GM12878 (cell line): Measurements from ENCODE around the gene PRMT5. TPM values are rescaled to one million over a fixed set of nuclear protein-coding genes. Genes with fewer than 3 reads are reported as not detected.
A peak's percentile ranks its signal among the peaks of the same experiment; 100 is the strongest.

Experiments used
- BCLAF1 ChIP-seq: fragments of 450-650 bp; IDR thresholded peaks from 2 replicates; pipeline ENCODE4 v1.6.1; 2017; ENCODE audit warnings: antibody characterized with exemption, mild to moderate bottlenecking, moderate library complexity
- CBFB ChIP-seq: IDR thresholded peaks from 2 replicates; pipeline ENCODE4 v1.6.1; 2016; ENCODE audit warnings: antibody characterized with exemption, low read depth
- CHD1 ChIP-seq: IDR thresholded peaks from 2 replicates; pipeline ENCODE4 v1.6.1; 2012; ENCODE audit warnings: low read depth, low read length, improper control_type of control experiment
- CREB1 ChIP-seq: IDR thresholded peaks from 2 replicates; pipeline ENCODE4 v1.6.1; 2012; ENCODE audit warnings: low read depth, mild to moderate bottlenecking, inconsistent platforms
- CREM ChIP-seq: IDR thresholded peaks from 2 replicates; pipeline ENCODE4 v1.6.1; 2014; ENCODE audit warnings: antibody characterized with exemption, low read depth
- CTCF ChIP-seq, 3 experiments: IDR thresholded peaks in 2 of 3; conservative IDR thresholded peaks in 1 of 3; 2 replicates each; pipeline ENCODE4 v1.5.1; 2011; ENCODE audit warnings: low read depth in 3 of 3, low read length in 3 of 3, mild to moderate bottlenecking in 3 of 3, control low read depth in 2 of 3, moderate library complexity in 2 of 3, inconsistent platforms in 1 of 3, mixed read lengths in 1 of 3; ENCODE audit not compliant: control insufficient read depth in 2 of 3, insufficient read depth in 1 of 3; ENCODE audit errors: extremely low read depth in 1 of 3
- EZH2 ChIP-seq: IDR thresholded peaks from 2 replicates; pipeline ENCODE4 v1.6.1; 2012; ENCODE audit warnings: low read depth, mild to moderate bottlenecking, control low read depth, inconsistent platforms, low read length, borderline replicate concordance; ENCODE audit not compliant: control insufficient read depth
- FOS ChIP-seq: IDR thresholded peaks from 3 replicates; pipeline ENCODE4 v1.6.1; 2011; ENCODE audit warnings: borderline replicate concordance; ENCODE audit not compliant: insufficient read length; ENCODE audit errors: extremely low read depth
- HDAC2 ChIP-seq: fragments of 200-600 bp; sonication (generic); IDR thresholded peaks from 2 replicates; pipeline ENCODE4 v1.6.1; 2017
- HDGF ChIP-seq: fragments of 450-650 bp; IDR thresholded peaks from 2 replicates; pipeline ENCODE4 v1.6.1; 2016; ENCODE audit warnings: antibody characterized with exemption
- MAX ChIP-seq: IDR thresholded peaks from 2 replicates; pipeline ENCODE4 v1.6.1; 2012; ENCODE audit warnings: low read depth, low read length, improper control_type of control experiment
- MTA2 ChIP-seq: fragments of 450-650 bp; IDR thresholded peaks from 2 replicates; pipeline ENCODE4 v1.6.1; 2016; ENCODE audit warnings: low read depth, mild to moderate bottlenecking, moderate library complexity
- MYC ChIP-seq: IDR thresholded peaks from 2 replicates; pipeline ENCODE4 v1.6.1; 2011; ENCODE audit warnings: mild to moderate bottlenecking, low read length, moderate library complexity, inconsistent platforms; ENCODE audit not compliant: insufficient read depth, insufficient replicate concordance, insufficient read length, severe bottlenecking
- PAX5 ChIP-seq: IDR thresholded peaks from 2 replicates; pipeline ENCODE4 v1.6.1; 2011; ENCODE audit warnings: low read depth, low read length, borderline replicate concordance
- PML ChIP-seq: IDR thresholded peaks from 2 replicates; pipeline ENCODE4 v1.6.1; 2012; ENCODE audit warnings: low read length, inconsistent platforms
- POU2F2 ChIP-seq: IDR thresholded peaks from 3 replicates; pipeline ENCODE4 v1.6.1; 2011; ENCODE audit warnings: low read depth, mild to moderate bottlenecking, low read length, borderline replicate concordance
- SMAD1 ChIP-seq: fragments of 450-650 bp; IDR thresholded peaks from 2 replicates; pipeline ENCODE4 v1.6.1; 2018; ENCODE audit warnings: mild to moderate bottlenecking, low read depth; ENCODE audit not compliant: partially characterized antibody
- USF1 ChIP-seq: IDR thresholded peaks from 2 replicates; pipeline ENCODE4 v1.6.1; 2011; ENCODE audit warnings: borderline replicate concordance, low read depth, mild to moderate bottlenecking, moderate library complexity, mixed read lengths, low read length; ENCODE audit not compliant: insufficient read depth; ENCODE audit errors: extremely low read length
- polyA plus RNA-seq, 11 experiments: library from polyadenylated mRNA; depleted of rRNA in 4 of 11; unstranded in 6 of 11; stranded (reverse) in 5 of 11; fragments of >200 nt; fragmentation: Nextera tagmentation in 4 of 11; fragmentation: Illumina TruSeq in 1 of 11; extraction: Ambion mirVana in 4 of 11; extraction: Trizol in 1 of 11; gene quantifications; 1 replicate in 1 of 11; 2 replicates in 10 of 11; pipeline versions ENCODE4 v1.2.1 to v1.2.3, GENCODE V29; 2011 to 2016; ENCODE audit warnings: inconsistent platforms in 2 of 11, missing spikeins in 2 of 11, low read depth in 1 of 11
- total RNA-seq, 4 experiments: library from RNA; depleted of rRNA in 3 of 4; stranded (reverse); fragments of >200 nt in 3 of 4; fragmentation: Illumina TruSeq in 1 of 4; extraction: Trizol in 1 of 4; gene quantifications; 2 replicates each; pipeline versions ENCODE4 v1.2.1 to v1.2.3, GENCODE V29; 2013 to 2021
- TF ChIP-seq, protein P1 (sequence below): fragments of 450-650 bp; IDR thresholded peaks from 2 replicates; pipeline ENCODE4 v1.6.1; 2017; ENCODE audit warnings: mild to moderate bottlenecking, moderate library complexity

The PRMT5 gene
- total and polyA plus RNA-seq, 10 of the 15 experiments (the other 5 are each of a cell fraction or from before 2014, with no cell fraction given): 54.3 to 221 (median 111) TPM

DNA sequence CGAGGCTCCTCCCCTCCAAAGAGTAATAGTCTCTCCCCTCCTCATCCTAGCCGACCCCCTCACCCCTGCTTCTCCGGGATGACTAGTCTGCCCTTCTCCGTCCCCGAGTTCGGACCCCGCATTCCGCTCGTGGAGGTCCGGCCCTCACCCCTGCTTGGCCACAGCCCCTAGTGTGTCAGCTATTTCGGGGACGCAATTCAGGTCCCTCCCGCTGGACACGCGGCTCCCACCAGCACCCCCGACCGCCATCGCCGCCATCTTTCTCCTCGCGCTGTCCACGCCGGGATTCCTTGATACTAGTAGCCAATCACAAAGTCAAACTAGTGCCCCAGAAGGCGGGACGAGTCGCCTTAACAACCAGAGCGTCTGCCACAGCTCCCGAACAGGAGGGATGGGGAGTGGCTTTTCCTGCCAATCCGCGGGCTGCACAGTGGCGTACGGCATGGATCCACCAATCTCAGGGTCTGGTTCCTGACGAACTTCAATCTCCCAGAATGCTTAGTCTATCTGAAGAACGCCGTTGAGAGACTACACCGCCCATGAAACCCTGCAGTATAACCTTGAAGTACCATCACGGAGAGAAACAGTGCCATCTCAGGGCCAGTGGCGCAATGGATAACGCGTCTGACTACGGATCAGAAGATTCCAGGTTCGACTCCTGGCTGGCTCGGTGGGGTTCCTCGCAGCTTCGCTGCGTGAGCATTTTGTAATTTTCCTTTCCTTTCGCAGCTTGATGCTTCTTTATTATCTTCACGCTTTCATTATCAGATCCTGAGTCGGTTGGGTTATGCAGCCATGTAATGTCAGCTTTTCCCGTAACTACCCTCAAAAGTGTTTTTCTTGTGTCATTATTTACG, at the start of gene PRMT5 (continued):
- TF ChIP-seq, protein P1, sequence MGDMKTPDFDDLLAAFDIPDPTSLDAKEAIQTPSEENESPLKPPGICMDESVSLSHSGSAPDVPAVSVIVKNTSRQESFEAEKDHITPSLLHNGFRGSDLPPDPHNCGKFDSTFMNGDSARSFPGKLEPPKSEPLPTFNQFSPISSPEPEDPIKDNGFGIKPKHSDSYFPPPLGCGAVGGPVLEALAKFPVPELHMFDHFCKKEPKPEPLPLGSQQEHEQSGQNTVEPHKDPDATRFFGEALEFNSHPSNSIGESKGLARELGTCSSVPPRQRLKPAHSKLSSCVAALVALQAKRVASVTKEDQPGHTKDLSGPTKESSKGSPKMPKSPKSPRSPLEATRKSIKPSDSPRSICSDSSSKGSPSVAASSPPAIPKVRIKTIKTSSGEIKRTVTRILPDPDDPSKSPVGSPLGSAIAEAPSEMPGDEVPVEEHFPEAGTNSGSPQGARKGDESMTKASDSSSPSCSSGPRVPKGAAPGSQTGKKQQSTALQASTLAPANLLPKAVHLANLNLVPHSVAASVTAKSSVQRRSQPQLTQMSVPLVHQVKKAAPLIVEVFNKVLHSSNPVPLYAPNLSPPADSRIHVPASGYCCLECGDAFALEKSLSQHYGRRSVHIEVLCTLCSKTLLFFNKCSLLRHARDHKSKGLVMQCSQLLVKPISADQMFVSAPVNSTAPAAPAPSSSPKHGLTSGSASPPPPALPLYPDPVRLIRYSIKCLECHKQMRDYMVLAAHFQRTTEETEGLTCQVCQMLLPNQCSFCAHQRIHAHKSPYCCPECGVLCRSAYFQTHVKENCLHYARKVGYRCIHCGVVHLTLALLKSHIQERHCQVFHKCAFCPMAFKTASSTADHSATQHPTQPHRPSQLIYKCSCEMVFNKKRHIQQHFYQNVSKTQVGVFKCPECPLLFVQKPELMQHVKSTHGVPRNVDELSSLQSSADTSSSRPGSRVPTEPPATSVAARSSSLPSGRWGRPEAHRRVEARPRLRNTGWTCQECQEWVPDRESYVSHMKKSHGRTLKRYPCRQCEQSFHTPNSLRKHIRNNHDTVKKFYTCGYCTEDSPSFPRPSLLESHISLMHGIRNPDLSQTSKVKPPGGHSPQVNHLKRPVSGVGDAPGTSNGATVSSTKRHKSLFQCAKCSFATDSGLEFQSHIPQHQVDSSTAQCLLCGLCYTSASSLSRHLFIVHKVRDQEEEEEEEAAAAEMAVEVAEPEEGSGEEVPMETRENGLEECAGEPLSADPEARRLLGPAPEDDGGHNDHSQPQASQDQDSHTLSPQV: no peak
- TF ChIP-seq CREB1: peak; percentile 70
- TF ChIP-seq HDGF: peak; percentile 95
- TF ChIP-seq MAX: peak; percentile 89
- peak; percentile 46 for TF ChIP-seq FOS
- TF ChIP-seq PAX5: no peak
- TF ChIP-seq SMAD1: no peak
- TF ChIP-seq CREM: 0 out of 2 replicates have a peak, but pooled peaks have one; percentile 20
- TF ChIP-seq MYC: peak; percentile 42
- TF ChIP-seq HDAC2: no peak
- no peak for TF ChIP-seq MTA2
- TF ChIP-seq BCLAF1: no peak
- TF ChIP-seq CBFB: no peak; the same call in 1 of the 2 replicates
- TF ChIP-seq USF1: no peak
- TF ChIP-seq POU2F2: peak; percentile 49
- peak; percentile 67 for TF ChIP-seq PML
- TF ChIP-seq EZH2: no peak
- TF ChIP-seq CHD1: no peak
- TF ChIP-seq CTCF (IDR thresholded peaks at IDR 0.05 in 2 of 3, conservative IDR thresholded peaks at IDR 0.05 in 1 of 3; ENCODE audit: control insufficient read depth in 2 of 3, extremely low read depth in 1 of 3, insufficient read depth in 1 of 3, low read depth in 3 of 3, low read length in 3 of 3): peak in 1 of 3 experiments; percentile 7; a peak in 1 of 6 replicates
